GM19035 (cell line): ENCODE measurements around the gene MRGPRE.

ENCODE experiments used
- ATAC-seq: cut with Tn5 transposase; IDR thresholded peaks from one replicate; pipeline ENCODE4 v1.9.1; 2021; ENCODE audit not compliant: unreplicated experiment

The MRGPRE gene

GRCh38 chr11:3227568-3228444, 4.4 kb downstream of the MRGPRE start:
- ATAC-seq = no peak

- ATAC-seq = no peak
Observed at GRCh38 chr11:3226846-3227567, 5.2 kb downstream of the MRGPRE start.

- no peak for ATAC-seq
Observed at GRCh38 chr11:3225826-3226750, 6.1 kb downstream of the MRGPRE start.

GRCh38 chr11:3225159-3225758, 7.0 kb downstream of the MRGPRE start:
- no peak for ATAC-seq

- ATAC-seq = no peak
Observed at GRCh38 chr11:3224401-3225057, 7.7 kb downstream of the MRGPRE start.

GRCh38 chr11:3223932-3224381, 8.3 kb downstream of the MRGPRE start:
- no peak for ATAC-seq

- no peak for ATAC-seq
Observed at GRCh38 chr11:3222941-3223915, 9.0 kb downstream of the MRGPRE start.

GRCh38 chr11:3222003-3222855, 10.0 kb downstream of the MRGPRE start:
- no peak for ATAC-seq

GRCh38 chr11:3221408-3222002, 10.7 kb downstream of the MRGPRE start:
- ATAC-seq = no peak

GRCh38 chr11:3220521-3221407, 11.5 kb downstream of the MRGPRE start:
- no peak for ATAC-seq

GRCh38 chr11:3220101-3220500, 12.1 kb downstream of the MRGPRE start:
- ATAC-seq = no peak

GRCh38 chr11:3219281-3219892, 12.8 kb downstream of the MRGPRE start:
- no peak for ATAC-seq

GRCh38 chr11:3218483-3219280, 13.5 kb downstream of the MRGPRE start, which contains the start of gene MRGPRG:
TSS of gene MRGPRG (minus strand) at chr11:3218813. CDS start at chr11:3218813, 0 bp downstream.
- ATAC-seq = no peak

- no peak for ATAC-seq
Observed at GRCh38 chr11:3217818-3218482, 14.3 kb downstream of the MRGPRE start.

- no peak for ATAC-seq
Observed at GRCh38 chr11:3216027-3216525, 16.1 kb downstream of the MRGPRE start.
